GM13976 (cell line): ENCODE data around the gene SELENOS.

ENCODE experiments used
- DNase-seq: peaks from one replicate; pipeline ENCODE4 v3.0.0; 2012; ENCODE audit warnings: low spot score
- CTCF ChIP-seq: IDR thresholded peaks from 2 replicates; pipeline ENCODE4 v1.5.1; 2012; ENCODE audit warnings: borderline replicate concordance, mild to moderate bottlenecking; ENCODE audit not compliant: insufficient read depth; ENCODE audit errors: extremely low read depth, missing control alignments, control extremely low read depth
- in situ Hi-C: fragments of 300-500 bp; cut with MboI; formaldehyde crosslinking; loops from one replicate; pipeline ENCODE4 v1.12.0; 2022; ENCODE audit warnings: low sequenced_read_pairs, mixed read lengths, inconsistent platforms; ENCODE audit not compliant: unreplicated experiment

Gene SELENOS

GRCh38 chr15:101306341-101307047 lies 29.2 kb upstream of the SELENOS start:
- no peak for DNase-seq
- TF ChIP-seq CTCF = no peak
- in situ Hi-C loops = no loop called here

GRCh38 chr15:101305820-101306255 lies 28.6 kb upstream of the SELENOS start:
- TF ChIP-seq CTCF = no peak
- in situ Hi-C loops = no loop called here
- no peak for DNase-seq

- no peak for TF ChIP-seq CTCF
- no peak for DNase-seq
- in situ Hi-C loops = loop anchor here (5.0 kb wide), 1 partner anchor 339 kb away; no protein-coding TSS in a partner anchor
These were observed 26.1 kb upstream of the SELENOS start for GRCh38 chr15:101303408-101303807.

- no peak for DNase-seq
- no peak for TF ChIP-seq CTCF
- in situ Hi-C loops = loop anchor here (10.0 kb wide), 1 partner anchor 198 kb away; no protein-coding TSS in a partner anchor
These were observed 19.4 kb upstream of the SELENOS start for GRCh38 chr15:101296418-101297405.

- no peak for DNase-seq
- no peak for TF ChIP-seq CTCF
- in situ Hi-C loops = loop anchor here (10.0 kb wide), 1 partner anchor 199 kb away; no protein-coding TSS in a partner anchor
These were observed 18.4 kb upstream of the SELENOS start for GRCh38 chr15:101295607-101296161.
